ENCODE results near the gene ITGA11. TPM values are rescaled to one million over a fixed set of nuclear protein-coding genes. Genes with fewer than 3 reads are reported as not detected.

ITGA11 gene
- total and polyA plus RNA-seq, 10 donors = 0.27 to 17.2 (median 5.8) TPM

- peaks cover 0 to 20% (median 7%) of the 10 kb centered on the region in 6 donors for H3K36me3 ChIP-seq
- TF ChIP-seq POLR2AphosphoS5 (IDR thresholded peaks at IDR 0.05) (no peak), CTCF (IDR thresholded peaks at IDR 0.05 in 8 of 11, conservative IDR thresholded peaks at IDR 0.05 in 3 of 11) (no peak), POLR2A (IDR thresholded peaks at IDR 0.05) (no peak)
- 12 to 59% (median 48%) methylated on average over 1 of the region's 1 CpG for WGBS, 5 donors
- no peak for DNase-seq
- no peaks in the 10 kb centered on the region for H3K27me3 ChIP-seq (replicated peaks in 1 of 7)
- intact Hi-C loops (cut with DNase I; ENCODE audit: low total_unique reads) = no loop called here
- H3K9me3 ChIP-seq = no peaks in the 10 kb centered on the region
- peak overlapping the region; percentile 5 to 99 (median 78) for H3K27ac ChIP-seq
- peaks cover 45 to 90% (median 85%) of the 10 kb centered on the region in 6 donors for H3K4me1 ChIP-seq
- H3K4me3 ChIP-seq = peak overlapping the region in 4 of 8 donors; percentile 83 to 95 (median 86)
These were observed 151.0 kb downstream of the ITGA11 start for GRCh38 chr15:68281008-68281407.

- no peaks in the 10 kb centered on the region for H3K27me3 ChIP-seq (replicated peaks in 1 of 7)
- H3K4me3 ChIP-seq = peak overlapping the region in 6 of 8 donors; percentile 78 to 95 (median 86)
- H3K4me1 ChIP-seq = peaks cover 38 to 83% (median 76%) of the 10 kb centered on the region in 6 donors
- no peak for DNase-seq
- TF ChIP-seq CTCF (IDR thresholded peaks at IDR 0.05 in 8 of 11, conservative IDR thresholded peaks at IDR 0.05 in 3 of 11) (no peak), POLR2A (IDR thresholded peaks at IDR 0.05) (no peak), POLR2AphosphoS5 (IDR thresholded peaks at IDR 0.05) (no peak)
- H3K9me3 ChIP-seq = no peaks in the 10 kb centered on the region
- WGBS, 5 donors = 45 to 58% (median 52%) methylated on average over 11 of the region's 11 CpGs
- peak overlapping the region in 7 of 8 donors; percentile 94 to 99 (median 98) for H3K27ac ChIP-seq
- intact Hi-C loops (cut with DNase I; ENCODE audit: low total_unique reads) = no loop called here
- H3K36me3 ChIP-seq = peaks cover 0 to 14% (median 5%) of the 10 kb centered on the region in 6 donors
These were observed 151.9 kb downstream of the ITGA11 start for GRCh38 chr15:68279779-68280753.

GRCh38 chr15:68278595-68279405 is 153.2 kb downstream of the ITGA11 start:
- peaks cover 36 to 71% (median 64%) of the 10 kb centered on the region in 6 donors for H3K4me1 ChIP-seq
- whole genome bisulfite sequencing, 5 donors = 2 to 4% (median 2%) methylated on average over 23 of the region's 23 CpGs
- peak overlapping the region; percentile 61 to 95 (median 84) for H3K4me3 ChIP-seq
- TF ChIP-seq POLR2A (IDR thresholded peaks at IDR 0.05) = no peak
- TF ChIP-seq CTCF (IDR thresholded peaks at IDR 0.05 in 8 of 11, conservative IDR thresholded peaks at IDR 0.05 in 3 of 11) = no peak
- TF ChIP-seq POLR2AphosphoS5 (IDR thresholded peaks at IDR 0.05) = no peak
- no peaks in the 10 kb centered on the region for H3K27me3 ChIP-seq (replicated peaks in 1 of 7)
- peaks cover 0 to 1% (median 0%) of the 10 kb centered on the region in 6 donors for H3K36me3 ChIP-seq
- peak overlapping the region; percentile 94 to 99 (median 98) for H3K27ac ChIP-seq
- DNase-seq = peak; percentile 21
- no peaks in the 10 kb centered on the region for H3K9me3 ChIP-seq
- intact Hi-C loops (cut with DNase I; ENCODE audit: low total_unique reads) = no loop called here

Measured in spleen (tissue), 11 donors.